ENCODE results near the gene ALG13. TPM values are rescaled to one million over a fixed set of nuclear protein-coding genes. Genes with fewer than 3 reads are reported as not detected.

ALG13 gene
- total and polyA plus RNA-seq, 2 of the 8 experiments (the other 6 are each of a cell fraction or from before 2014, with no cell fraction given) = 44.3 to 93.6 TPM

GRCh38 chrX:111687305-111687704 is 6.3 kb downstream of the ALG13 start (continued):
- TF ChIP-seq E2F6 (IDR thresholded peaks at IDR 0.05) (no peak), POLR2A (IDR thresholded peaks at IDR 0.05; ENCODE audit: control extremely low read depth in 1 of 2, low read depth in 2 of 2, low read length in 2 of 2) (no peak)
